ENCODE data around the gene AKAP8L. TPM values are rescaled to one million over a fixed set of nuclear protein-coding genes. Genes with fewer than 3 reads are reported as not detected.
A peak's percentile ranks its signal among the peaks of the same experiment; 100 is the strongest.

Gene AKAP8L
- 100 to 1,000 TPM; 127 to 140 TPM for total RNA-seq

GRCh38 chr19:15418579-15419412, at the start of gene AKAP8L:
Gene AKAP8L (minus strand): TSS chr19:15418988. CDS start chr19:15418923, 65 bp downstream.
- CTCF ChIA-PET = interaction anchor here (0.5 to 6.8 kb wide), 20 partner anchors 9 to 326 kb away, joined by 3 to 79 read pairs (median 6); partner anchors contain the start of genes AKAP8 and WIZ
- intact Hi-C loops (cut with micrococcal nuclease) = loop anchor here (1.0 to 2.0 kb wide), 11 partner anchors 14 to 326 kb away; partner anchors contain the start of gene AKAP8
- Mint-ChIP-seq H3K4me3 (peak within 1 kb of the TSS; percentile 99), H3K4me1 (ENCODE audit: low read depth) (peaks cover 38% of the 10 kb centered on the region), H3K27ac (peak within 1 kb of the TSS; percentile 92), H3K9me3 (peaks cover 3% of the 10 kb centered on the region), H3K27me3 (ENCODE audit: low read depth) (no peaks in the 10 kb centered on the region), H3K36me3 (ENCODE audit: low read depth) (peaks cover 21% of the 10 kb centered on the region)
- DNase-seq = peak; percentile 99

- peaks cover 3% of the 10 kb centered on the region for H3K27me3 Mint-ChIP-seq (ENCODE audit: low read depth)
- H3K4me1 Mint-ChIP-seq (ENCODE audit: low read depth) = peaks cover 50% of the 10 kb centered on the region
- no peaks in the 10 kb centered on the region for H3K9me3 Mint-ChIP-seq
- H3K36me3 Mint-ChIP-seq (ENCODE audit: low read depth) = peaks cover 4% of the 10 kb centered on the region
- H3K27ac Mint-ChIP-seq = peak overlapping the region; percentile 93
- DNase-seq = no peak
- CTCF ChIA-PET = interaction anchor here (0.6 to 2.1 kb wide), 5 partner anchors 49 to 716 kb away, joined by 3 to 7 read pairs (median 6); partner anchors contain the start of gene AKAP8L
- intact Hi-C loops (cut with micrococcal nuclease) = loop anchor here (1.0 to 5.0 kb wide), 9 partner anchors 35 to 611 kb away; no protein-coding TSS in a partner anchor
- H3K4me3 Mint-ChIP-seq = no peak overlapping the region
Measured at GRCh38 chr19:15467734-15468214, 49.0 kb upstream of the AKAP8L start.

- Mint-ChIP-seq H3K36me3 (ENCODE audit: low read depth) (peaks cover 5% of the 10 kb centered on the region), H3K4me3 (peak overlapping the region; percentile 34), H3K4me1 (ENCODE audit: low read depth) (peaks cover 56% of the 10 kb centered on the region), H3K27ac (peak overlapping the region; percentile 93), H3K27me3 (ENCODE audit: low read depth) (peaks cover 3% of the 10 kb centered on the region), H3K9me3 (no peaks in the 10 kb centered on the region)
- peak; percentile 85 for DNase-seq
- CTCF ChIA-PET = interaction anchor here (0.6 to 2.1 kb wide), 7 partner anchors 48 to 717 kb away, joined by 3 to 7 read pairs (median 4); partner anchors contain the start of gene AKAP8L
- intact Hi-C loops (cut with micrococcal nuclease) = loop anchor here (1.0 to 5.0 kb wide), 9 partner anchors 35 to 612 kb away; no protein-coding TSS in a partner anchor
Measured at GRCh38 chr19:15466851-15467733, 48.3 kb upstream of the AKAP8L start.

GRCh38 chr19:15464394-15465385, 45.9 kb upstream of the AKAP8L start, which contains the start of gene RASAL3:
Gene RASAL3 (minus strand): TSS chr19:15464544. CDS start chr19:15464358, 186 bp downstream.
- peak; percentile 69 for DNase-seq
- no peaks in the 10 kb centered on the region for H3K9me3 Mint-ChIP-seq
- peak within 1 kb of the TSS; percentile 87 for H3K4me3 Mint-ChIP-seq
- H3K4me1 Mint-ChIP-seq (ENCODE audit: low read depth) = peaks cover 61% of the 10 kb centered on the region
- peak within 1 kb of the TSS; percentile 96 for H3K27ac Mint-ChIP-seq
- intact Hi-C loops (cut with micrococcal nuclease) = loop anchor here (1.0 to 5.0 kb wide), 2 partner anchors 85 to 162 kb away; partner anchors contain the start of gene AKAP8
- peaks cover 7% of the 10 kb centered on the region for H3K36me3 Mint-ChIP-seq (ENCODE audit: low read depth)
- peaks cover 3% of the 10 kb centered on the region for H3K27me3 Mint-ChIP-seq (ENCODE audit: low read depth)
- CTCF ChIA-PET = interaction anchor here (1.1 to 2.5 kb wide), 5 partner anchors 28 to 91 kb away, joined by 4 to 15 read pairs (median 6); partner anchors contain the start of gene AKAP8L

GRCh38 chr19:15463861-15464371, 45.1 kb upstream of the AKAP8L start:
- H3K27ac Mint-ChIP-seq = peak overlapping the region; percentile 96
- DNase-seq = peak; percentile 88
- peaks cover 3% of the 10 kb centered on the region for H3K27me3 Mint-ChIP-seq (ENCODE audit: low read depth)
- H3K9me3 Mint-ChIP-seq = no peaks in the 10 kb centered on the region
- H3K4me1 Mint-ChIP-seq (ENCODE audit: low read depth) = peaks cover 54% of the 10 kb centered on the region
- intact Hi-C loops (cut with micrococcal nuclease) = loop anchor here (1.0 kb wide), 1 partner anchor 85 kb away; the partner anchor contains the start of gene AKAP8
- H3K4me3 Mint-ChIP-seq = peak overlapping the region; percentile 87
- CTCF ChIA-PET = interaction anchor here (0.7 to 2.5 kb wide), 9 partner anchors 10 to 92 kb away, joined by 3 to 15 read pairs (median 4); partner anchors contain the start of genes AKAP8 and AKAP8L
- H3K36me3 Mint-ChIP-seq (ENCODE audit: low read depth) = peaks cover 9% of the 10 kb centered on the region

GRCh38 chr19:15461694-15462093, 42.9 kb upstream of the AKAP8L start:
- peak overlapping the region; percentile 96 for H3K27ac Mint-ChIP-seq
- no peak for DNase-seq
- H3K36me3 Mint-ChIP-seq (ENCODE audit: low read depth) = peaks cover 15% of the 10 kb centered on the region
- CTCF ChIA-PET = interaction anchor here (1.1 to 2.5 kb wide), 2 partner anchors 42 to 71 kb away, joined by 3 to 15 read pairs; partner anchors contain the start of gene AKAP8L
- H3K9me3 Mint-ChIP-seq = no peaks in the 10 kb centered on the region
- H3K4me1 Mint-ChIP-seq (ENCODE audit: low read depth) = peaks cover 33% of the 10 kb centered on the region
- H3K27me3 Mint-ChIP-seq (ENCODE audit: low read depth) = no peaks in the 10 kb centered on the region
- intact Hi-C loops (cut with micrococcal nuclease) = no loop called here
- H3K4me3 Mint-ChIP-seq = no peak overlapping the region

- no peak overlapping the region for H3K4me3 Mint-ChIP-seq
- DNase-seq = no peak
- H3K9me3 Mint-ChIP-seq = no peaks in the 10 kb centered on the region
- H3K27ac Mint-ChIP-seq = no peak overlapping the region
- intact Hi-C loops (cut with micrococcal nuclease) = no loop called here
- CTCF ChIA-PET = interaction anchor here (0.9 kb wide), 1 partner anchor 93 kb away, joined by 4 read pairs; no protein-coding TSS in a partner anchor
- no peaks in the 10 kb centered on the region for H3K27me3 Mint-ChIP-seq (ENCODE audit: low read depth)
- peaks cover 20% of the 10 kb centered on the region for H3K4me1 Mint-ChIP-seq (ENCODE audit: low read depth)
- H3K36me3 Mint-ChIP-seq (ENCODE audit: low read depth) = peaks cover 38% of the 10 kb centered on the region
Measured at GRCh38 chr19:15457701-15458484, 39.1 kb upstream of the AKAP8L start.

- Mint-ChIP-seq H3K27ac (no peak overlapping the region), H3K9me3 (no peaks in the 10 kb centered on the region), H3K36me3 (ENCODE audit: low read depth) (peaks cover 40% of the 10 kb centered on the region), H3K4me3 (no peak overlapping the region), H3K4me1 (ENCODE audit: low read depth) (peaks cover 12% of the 10 kb centered on the region), H3K27me3 (ENCODE audit: low read depth) (no peaks in the 10 kb centered on the region)
- no peak for DNase-seq
- intact Hi-C loops (cut with micrococcal nuclease) = no loop called here
- CTCF ChIA-PET = interaction anchor here (1.2 kb wide), 1 partner anchor 76 kb away, joined by 3 read pairs; no protein-coding TSS in a partner anchor
Measured at GRCh38 chr19:15456871-15457700, 38.3 kb upstream of the AKAP8L start.

- intact Hi-C loops (cut with micrococcal nuclease) = no loop called here
- peaks cover 6% of the 10 kb centered on the region for H3K4me1 Mint-ChIP-seq (ENCODE audit: low read depth)
- no peak overlapping the region for H3K4me3 Mint-ChIP-seq
- no peak for DNase-seq
- peaks cover 44% of the 10 kb centered on the region for H3K36me3 Mint-ChIP-seq (ENCODE audit: low read depth)
- no peaks in the 10 kb centered on the region for H3K27me3 Mint-ChIP-seq (ENCODE audit: low read depth)
- H3K27ac Mint-ChIP-seq = no peak overlapping the region
- CTCF ChIA-PET = interaction anchor here (1.2 kb wide), 1 partner anchor 77 kb away, joined by 3 read pairs; no protein-coding TSS in a partner anchor
- no peaks in the 10 kb centered on the region for H3K9me3 Mint-ChIP-seq
Measured at GRCh38 chr19:15456441-15456840, 37.7 kb upstream of the AKAP8L start.
